Left cardiac atrium (tissue), 4 donors: ENCODE results near the gene SLC39A13. TPM values are rescaled to one million over a fixed set of nuclear protein-coding genes. Genes with fewer than 3 reads are reported as not detected.

Experiments
- ATAC-seq, 2 donors: fragments of 200-7000 bp; cut with Tn5 transposase; one replicate each; pipeline ENCODE4 v1.9.1; 2020; ENCODE audit warnings: mild to moderate bottlenecking in 2 of 2, moderate library complexity in 2 of 2
- DNase-seq: peaks from one replicate; pipeline ENCODE4 v3.0.0-alpha.2; 2020
- intact Hi-C, 2 donors: fragments of 100-400 bp; cut with DNase I; formaldehyde crosslinking; loops; one replicate each; pipeline versions ENCODE4 v1.14.1 to v1.15.1; 2022 to 2023
- long read RNA-seq: library from polyadenylated mRNA; unstranded; transcript quantifications from one replicate; pipeline ENCODE4 v2.0.0, GENCODE V29; 2021
- total RNA-seq, 2 donors: library from RNA; stranded (reverse); fragmentation: NEBNext Ultra II Directional; extraction: Animal tissue kit (Norgen Biotek cat#: 25700); gene quantifications; one replicate each; pipeline ENCODE4 v1.2.1, GENCODE V29; 2021
- donor health status: DM: no; HTN: yes; CAD: no.
- donor health status: DM: no; HTN: yes; CAD: no; lungs with severe emphysema.
- donor health status: DM: yes; HTN: yes; CAD: no.
- donor health status: Dilated cardiomyopathy.

The SLC39A13 gene
- total RNA-seq = 10 to 100 TPM; 35.5 to 53.4 TPM
- long read RNA-seq, partial matches to known transcripts = 29 of 117 reads
- long read RNA-seq, other reads (novel, unspliced or antisense) = 87 of 117 reads

- peak; percentile 91 to 93 for ATAC-seq
- intact Hi-C loops = no loop called here
- DNase-seq = peak; percentile 94
Observed at GRCh38 chr11:47407746-47408590, at the start of gene SLC39A13. Gene SLC39A13 (plus strand): TSS chr11:47408590. CDS start chr11:47410095, 1,505 bp downstream.

- no peak for DNase-seq
- ATAC-seq = no peak
- intact Hi-C loops = loop anchor here (10.0 kb wide), 2 partner anchors 94 to 464 kb away; no protein-coding TSS in a partner anchor
Observed at GRCh38 chr11:47358731-47359051, 49.7 kb upstream of the SLC39A13 start.

GRCh38 chr11:47359162-47359561 is 49.2 kb upstream of the SLC39A13 start:
- intact Hi-C loops = loop anchor here (10.0 kb wide), 2 partner anchors 94 to 464 kb away; no protein-coding TSS in a partner anchor
- no peak for ATAC-seq
- no peak for DNase-seq

GRCh38 chr11:47359586-47359985 is 48.8 kb upstream of the SLC39A13 start:
- no peak for DNase-seq
- intact Hi-C loops = loop anchor here (10.0 kb wide), 2 partner anchors 95 to 465 kb away; no protein-coding TSS in a partner anchor
- no peak for ATAC-seq

GRCh38 chr11:47360341-47360740 is 48.0 kb upstream of the SLC39A13 start:
- intact Hi-C loops = no loop called here
- no peak for DNase-seq
- no peak for ATAC-seq

GRCh38 chr11:47361419-47361818 is 47.0 kb upstream of the SLC39A13 start:
- intact Hi-C loops = no loop called here
- ATAC-seq (no peak), DNase-seq (no peak)

GRCh38 chr11:47366020-47366490 is 42.3 kb upstream of the SLC39A13 start:
- intact Hi-C loops = no loop called here
- DNase-seq (no peak), ATAC-seq (no peak)

GRCh38 chr11:47369676-47370075 is 38.7 kb upstream of the SLC39A13 start:
- ATAC-seq = no peak
- intact Hi-C loops = loop anchor here (10.0 kb wide), 2 partner anchors 245 to 475 kb away; partner anchors contain the start of gene NUP160 (in 1 of the 2)
- DNase-seq = no peak

- DNase-seq (no peak), ATAC-seq (no peak)
- intact Hi-C loops = loop anchor here (10.0 kb wide), 2 partner anchors 242 to 472 kb away; partner anchors contain the start of gene NUP160 (in 1 of the 2)
Observed at GRCh38 chr11:47372422-47372821, 36.0 kb upstream of the SLC39A13 start.

GRCh38 chr11:47373876-47374719 is 34.3 kb upstream of the SLC39A13 start:
- ATAC-seq = peak; percentile 75 to 85
- peak; percentile 90 for DNase-seq
- intact Hi-C loops = loop anchor here (2.0 to 10.0 kb wide), 3 partner anchors 81 to 471 kb away; partner anchors contain the start of gene NUP160 (in 1 of the 2)

- intact Hi-C loops = loop anchor here (2.0 to 10.0 kb wide), 5 partner anchors 78 to 478 kb away; partner anchors contain the start of gene NUP160 (in 1 of the 2)
- DNase-seq = no peak
- no peak for ATAC-seq
Observed at GRCh38 chr11:47374720-47375019, 33.7 kb upstream of the SLC39A13 start.

- ATAC-seq = no peak
- DNase-seq = no peak
- intact Hi-C loops = loop anchor here (2.0 to 10.0 kb wide), 5 partner anchors 77 to 477 kb away; partner anchors contain the start of gene NUP160 (in 1 of the 2)
Observed at GRCh38 chr11:47375020-47375419, 33.4 kb upstream of the SLC39A13 start.

- ATAC-seq (no peak), DNase-seq (no peak)
- intact Hi-C loops = loop anchor here (2.0 to 10.0 kb wide), 5 partner anchors 77 to 477 kb away; partner anchors contain the start of gene NUP160 (in 1 of the 2)
Observed at GRCh38 chr11:47375546-47376085, 32.8 kb upstream of the SLC39A13 start.

GRCh38 chr11:47376107-47376524 is 32.3 kb upstream of the SLC39A13 start:
- intact Hi-C loops = loop anchor here (5.0 to 10.0 kb wide), 4 partner anchors 76 to 476 kb away; partner anchors contain the start of gene NUP160 (in 1 of the 2)
- ATAC-seq = no peak
- DNase-seq = no peak

GRCh38 chr11:47376525-47377371 is 31.6 kb upstream of the SLC39A13 start:
- peak; percentile 48 for DNase-seq
- ATAC-seq = peak in 1 of 2 donors; percentile 50
- intact Hi-C loops = loop anchor here (5.0 to 10.0 kb wide), 4 partner anchors 76 to 476 kb away; partner anchors contain the start of gene NUP160 (in 1 of the 2)

GRCh38 chr11:47377571-47378009 is 30.8 kb upstream of the SLC39A13 start:
- DNase-seq (no peak), ATAC-seq (peak in 1 of 2 donors; percentile 32)
- intact Hi-C loops = loop anchor here (5.0 to 10.0 kb wide), 4 partner anchors 75 to 475 kb away; partner anchors contain the start of gene NUP160 (in 1 of the 2)

- peak; percentile 47 to 52 for ATAC-seq
- intact Hi-C loops = loop anchor here (5.0 to 10.0 kb wide), 4 partner anchors 74 to 474 kb away; partner anchors contain the start of gene NUP160 (in 1 of the 2)
Observed at GRCh38 chr11:47378010-47378835, 30.2 kb upstream of the SLC39A13 start, which contains the start of gene SPI1. Gene SPI1 (minus strand): TSS chr11:47378547. CDS start chr11:47378353, 194 bp downstream.

More at GRCh38 chr11:47378010-47378835, 30.2 kb upstream of the SLC39A13 start, which contains the start of gene SPI1:
- peak; percentile 66 for DNase-seq
